GF-D8 (cell line): ENCODE data around the gene ALDH8A1.

Experiments
- DNase-seq: peaks from one replicate; lab custom pipeline; 2025; lab: John Stamatoyannopoulos, UW

Gene ALDH8A1

GRCh38 chr6:134950482-134950881 is 581 bp upstream of the ALDH8A1 start:
- DNase-seq = no peak

- no peak for DNase-seq
Measured at GRCh38 chr6:134948691-134949090, 1.2 kb downstream of the ALDH8A1 start.

DNA sequence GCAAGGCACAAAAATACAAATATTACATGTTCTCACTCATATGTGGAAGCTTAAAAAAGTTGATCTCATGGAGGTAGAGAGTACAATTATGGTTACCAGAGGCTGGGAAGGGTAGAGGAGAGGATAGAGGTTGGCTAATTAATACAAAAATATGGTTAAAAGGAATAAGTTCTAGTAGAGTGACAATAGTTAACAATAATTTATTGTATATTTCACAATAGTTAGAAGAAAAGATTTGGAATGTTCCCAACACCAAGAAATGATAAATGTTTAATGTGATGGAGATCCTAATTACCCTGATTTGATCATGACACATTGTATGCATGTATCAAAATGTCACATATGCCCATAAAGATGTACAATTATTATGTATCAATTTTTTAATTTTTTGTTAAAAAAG is 1.8 kb downstream of the ALDH8A1 start:
- DNase-seq = no peak

- no peak for DNase-seq
Measured at GRCh38 chr6:134945045-134945444, 4.9 kb downstream of the ALDH8A1 start.

DNA sequence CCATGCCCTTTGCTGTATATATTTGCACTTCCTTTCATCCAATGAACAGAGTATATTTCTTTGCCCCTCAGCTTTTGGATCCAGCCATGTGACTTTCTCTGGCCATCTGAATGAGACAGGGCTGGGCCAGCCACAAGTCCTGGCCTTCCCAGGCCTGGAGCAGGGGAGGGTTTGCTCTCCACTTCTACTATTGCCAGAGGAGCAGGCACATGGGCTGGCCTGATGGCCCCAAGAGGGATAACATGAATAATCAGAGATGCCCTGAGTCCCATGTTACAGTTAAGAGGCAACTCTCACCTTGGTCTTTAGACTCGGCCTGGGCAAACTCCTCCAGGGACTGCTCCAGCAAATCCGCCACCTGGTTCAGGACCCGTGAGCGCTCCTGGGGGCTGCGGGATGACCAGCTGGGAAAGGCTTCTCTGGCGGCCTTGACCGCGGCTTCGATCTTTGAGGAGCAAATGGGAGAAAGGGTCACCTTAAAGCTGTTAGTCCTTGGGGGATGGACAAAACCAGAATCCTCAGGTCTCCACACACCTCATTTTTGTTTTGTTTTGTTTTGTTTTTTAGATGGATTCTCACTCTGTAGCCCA is 6.3 kb downstream of the ALDH8A1 start:
- DNase-seq = no peak

GRCh38 chr6:134938896-134939295 is 11.0 kb downstream of the ALDH8A1 start:
- DNase-seq = no peak

DNA sequence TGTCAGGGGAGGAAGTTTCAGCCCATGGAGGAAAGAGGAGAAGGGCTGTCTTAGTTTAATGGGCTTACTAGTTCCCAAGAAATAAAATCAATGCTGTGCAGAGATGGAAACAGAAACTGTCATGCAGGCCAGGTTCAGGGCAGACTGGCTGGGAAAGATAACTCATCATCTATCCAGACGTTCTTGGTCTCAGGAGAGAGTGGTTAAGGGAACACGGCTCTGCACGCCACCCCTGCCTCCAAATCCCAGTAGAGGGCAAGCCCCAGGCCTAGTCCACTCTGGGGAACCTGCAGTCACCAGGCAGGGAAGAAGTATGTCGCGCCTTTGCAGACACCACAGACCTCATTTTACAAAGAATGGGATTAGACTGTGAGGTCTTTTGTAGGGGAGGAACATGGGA is 12.5 kb downstream of the ALDH8A1 start:
- no peak for DNase-seq

GRCh38 chr6:134936931-134937330 is 13.0 kb downstream of the ALDH8A1 start:
- DNase-seq = no peak

- no peak for DNase-seq
Measured at GRCh38 chr6:134936476-134936875, 13.4 kb downstream of the ALDH8A1 start.

DNA sequence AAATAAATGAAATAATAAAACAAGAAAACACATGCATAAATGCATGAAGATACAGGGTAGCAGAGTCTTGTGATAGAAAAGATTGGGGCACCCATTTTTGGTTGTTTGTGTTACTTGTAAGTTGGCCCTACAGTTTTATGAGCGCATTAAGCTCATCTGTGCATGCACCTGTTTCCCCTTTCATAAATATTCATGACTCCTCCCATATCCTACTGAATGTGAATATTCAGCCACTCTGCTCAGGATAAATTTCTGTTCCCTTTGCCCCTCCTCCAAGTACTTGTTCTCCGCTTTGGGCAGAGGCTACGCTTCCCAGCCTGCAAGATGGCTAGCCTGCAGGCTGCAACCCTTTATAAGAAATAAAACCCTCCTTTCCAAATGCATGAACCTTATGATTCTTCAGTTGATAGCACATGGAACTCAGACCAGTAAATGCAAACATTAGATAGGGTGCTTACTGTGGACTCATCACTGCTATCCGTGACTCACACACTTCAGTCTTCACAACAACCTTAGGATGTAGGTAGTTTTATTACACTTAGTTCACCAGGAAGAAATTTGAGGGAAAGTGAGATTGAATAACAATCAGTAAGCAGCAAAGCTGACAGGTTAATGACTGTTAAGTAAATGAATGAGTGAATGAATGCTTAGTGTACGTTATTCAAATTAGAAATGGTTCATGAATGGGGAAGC is 15.0 kb downstream of the ALDH8A1 start:
- no peak for DNase-seq

DNA sequence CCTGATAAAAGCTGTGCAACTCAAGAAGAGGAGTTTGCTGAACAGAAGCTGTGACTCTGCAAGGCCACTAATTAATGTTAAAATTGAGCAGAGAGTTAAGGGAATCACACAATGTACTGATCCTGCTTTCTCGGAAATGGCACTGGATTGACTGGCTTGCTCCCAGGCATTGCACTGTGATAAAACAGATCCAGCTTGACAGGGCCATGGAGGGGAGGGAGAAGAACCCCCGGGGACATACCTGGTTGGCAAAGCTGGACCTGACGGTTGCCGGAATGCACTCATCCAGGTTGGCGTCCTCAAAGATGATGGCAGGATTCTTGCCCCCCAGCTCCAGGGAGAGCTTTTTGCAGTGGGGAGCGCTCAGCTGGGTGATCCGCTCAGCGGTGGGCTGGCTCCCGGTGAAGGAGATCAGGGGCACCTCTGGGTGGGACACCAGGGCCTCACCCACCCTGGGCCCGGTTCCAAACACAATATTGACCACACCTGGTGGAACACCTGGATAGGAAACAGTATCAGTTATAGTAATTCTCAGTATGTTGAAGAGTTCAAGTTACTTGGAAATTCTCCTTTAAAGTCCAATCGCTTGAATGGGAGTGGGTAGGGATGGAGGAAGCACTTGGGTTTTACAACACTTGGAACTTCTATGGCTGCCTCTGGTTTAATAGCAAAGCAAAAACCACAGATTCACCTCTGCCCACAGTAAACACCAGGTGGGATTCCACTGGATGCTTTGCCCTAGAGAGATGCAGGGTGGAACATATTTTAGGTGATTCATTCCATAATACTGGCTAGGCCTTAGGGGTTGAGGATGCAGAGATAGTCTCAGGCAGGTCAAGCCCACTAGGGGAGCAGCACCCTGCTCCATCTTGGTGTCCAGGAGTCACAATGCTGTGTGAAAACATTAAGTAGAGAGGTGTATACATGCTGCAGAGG is 17.1 kb downstream of the ALDH8A1 start:
- DNase-seq = no peak

- DNase-seq = no peak
Measured at GRCh38 chr6:134932098-134932497, 17.8 kb downstream of the ALDH8A1 start.

GRCh38 chr6:134930463-134930862 is 19.4 kb downstream of the ALDH8A1 start:
- no peak for DNase-seq

DNA sequence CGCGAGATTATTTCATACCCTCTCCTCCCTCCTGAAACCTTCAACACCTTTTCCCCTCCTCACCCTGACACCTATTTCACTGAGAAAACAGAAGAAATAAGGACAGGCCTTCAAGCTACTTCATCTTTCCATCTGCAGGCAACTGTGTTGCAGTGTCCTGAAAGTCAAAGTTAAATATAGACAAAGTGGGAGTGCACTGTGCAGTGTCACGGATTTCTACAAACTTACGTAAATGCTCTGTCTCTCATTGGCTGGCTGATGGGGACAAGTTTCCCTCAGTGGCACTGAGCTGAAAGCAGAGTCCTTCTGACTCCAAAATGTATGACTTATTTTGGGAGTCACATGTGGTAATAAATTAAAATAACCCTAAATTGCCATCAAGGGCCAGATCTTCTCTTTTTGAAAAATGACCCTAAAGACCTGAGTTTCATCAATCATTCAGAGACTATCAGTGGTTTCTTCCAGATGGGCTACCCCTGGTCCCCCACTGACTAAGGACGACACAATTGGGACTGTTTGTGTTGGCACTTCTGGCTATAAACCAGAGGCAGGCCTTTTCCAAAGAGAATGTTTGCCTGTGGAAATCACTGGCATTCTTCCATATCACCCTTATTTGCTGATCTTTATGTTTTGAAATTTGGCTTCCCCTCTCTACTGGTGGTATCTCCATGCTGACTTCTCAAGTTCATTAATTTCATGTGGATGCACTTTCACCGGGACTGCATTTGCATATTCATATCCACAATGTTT is 21.6 kb downstream of the ALDH8A1 start:
- no peak for DNase-seq

GRCh38 chr6:134925800-134926199 is 24.1 kb downstream of the ALDH8A1 start:
- no peak for DNase-seq

GRCh38 chr6:134921721-134922261 is 28.1 kb downstream of the ALDH8A1 start:
- DNase-seq = no peak

- DNase-seq = no peak
Measured at GRCh38 chr6:134921276-134921675, 28.6 kb downstream of the ALDH8A1 start.

GRCh38 chr6:134920422-134920821 is 29.5 kb downstream of the ALDH8A1 start:
- DNase-seq = no peak

DNA sequence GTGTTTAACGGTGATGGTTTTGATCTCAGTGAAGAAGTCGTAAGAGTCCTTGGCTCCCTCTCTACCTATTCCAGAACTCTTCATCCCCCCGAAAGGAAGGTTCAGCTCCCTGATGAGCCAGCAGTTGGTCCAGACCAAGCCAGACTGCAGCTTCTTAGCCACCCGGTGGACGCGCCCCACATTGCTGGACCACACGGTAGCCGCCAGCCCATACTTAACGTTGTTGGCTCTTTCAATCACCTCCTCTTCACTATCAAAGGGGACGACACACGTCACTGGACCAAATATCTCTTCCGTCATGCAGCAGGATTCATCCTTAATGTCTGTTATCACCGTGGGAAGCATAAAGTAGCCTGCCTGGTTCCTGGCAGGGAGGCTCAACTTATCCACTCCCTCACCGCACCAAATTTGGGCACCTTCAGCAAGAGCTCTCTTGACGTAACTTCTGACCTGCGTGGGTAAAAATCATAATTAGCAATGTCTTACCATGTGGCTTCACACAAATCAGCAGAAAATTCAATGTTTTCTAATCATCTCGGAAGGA is 31.4 kb downstream of the ALDH8A1 start:
- DNase-seq = no peak

- no peak for DNase-seq
Measured at GRCh38 chr6:134911547-134911946, 38.4 kb downstream of the ALDH8A1 start.

DNA sequence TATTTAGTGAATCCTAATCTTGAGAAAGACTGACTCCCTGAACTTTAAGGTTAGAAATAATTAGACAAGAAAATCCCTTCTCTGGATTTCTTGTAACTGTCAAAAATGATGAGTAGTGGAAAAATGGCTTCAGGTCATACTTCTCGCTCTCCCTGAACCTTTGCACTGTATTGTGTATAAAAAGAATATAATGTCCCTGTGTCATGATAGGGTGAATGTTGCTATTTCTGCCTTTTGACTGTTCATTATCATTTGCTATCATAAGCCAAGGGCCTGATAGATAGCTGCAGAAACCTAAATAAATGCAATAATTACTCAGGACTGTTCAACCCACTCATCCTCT is 39.3 kb downstream of the ALDH8A1 start:
- no peak for DNase-seq
